Body of pancreas (tissue), 4 donors: ENCODE data around the gene SLC48A1.

ENCODE experiments used
- CTCF ChIP-seq, 7 experiments: fragments of 450-650 bp in 4 of 7; fragments of 200-600 bp in 3 of 7; sonication (generic) in 3 of 7; IDR thresholded peaks; one replicate each; pipeline ENCODE4 v1.5.1; 2016 to 2019; ENCODE audit warnings: antibody characterized with exemption in 7 of 7
- POLR2A ChIP-seq, 3 donors: fragments of 450-650 bp; IDR thresholded peaks; one replicate each; pipeline ENCODE4 v1.6.1; 2016; ENCODE audit warnings: antibody characterized with exemption in 3 of 3, mild to moderate bottlenecking in 2 of 3

GRCh38 chr12:47744778-47745436, 28.1 kb upstream of the SLC48A1 start:
- TF ChIP-seq CTCF (IDR thresholded peaks at IDR 0.05) (no peak), POLR2A (IDR thresholded peaks at IDR 0.05) (no peak)
